ACC112 (cell line): ENCODE measurements around the gene TPR.
A peak's percentile ranks its signal among the peaks of the same experiment; 100 is the strongest.

Experiments
- H2AFZ ChIP-seq: fragments of 200-600 bp; sonication (generic); one replicate; pipeline ENCODE4 v1.6.0; 2017; ENCODE audit warnings: antibody characterized with exemption, low read length; ENCODE audit not compliant: unreplicated experiment
- H3K27ac ChIP-seq: fragments of 200-600 bp; sonication (generic); 2 replicates; pipeline ENCODE4 v1.5.1; 2014; ENCODE audit warnings: low read depth, mild to moderate bottlenecking, antibody characterized with exemption, low read length, moderate library complexity
- H3K27me3 ChIP-seq: fragments of 200-600 bp; sonication (generic); 2 replicates; pipeline ENCODE4 v1.6.1; 2014; ENCODE audit warnings: mild to moderate bottlenecking, antibody characterized with exemption, low read length, moderate library complexity, mixed read lengths; ENCODE audit not compliant: insufficient read depth
- H3K36me3 ChIP-seq: fragments of 200-600 bp; sonication (generic); 2 replicates; pipeline ENCODE4 v1.6.1; 2016; ENCODE audit warnings: mild to moderate bottlenecking, antibody characterized with exemption, low read length, moderate library complexity, mixed read lengths; ENCODE audit not compliant: insufficient read depth
- H3K4me1 ChIP-seq: fragments of 200-600 bp; sonication (generic); one replicate; pipeline ENCODE4 v1.6.1; 2016; ENCODE audit warnings: low read length, mixed read lengths; ENCODE audit not compliant: insufficient read depth, unreplicated experiment, control insufficient read depth
- H3K4me3 ChIP-seq: fragments of 200-600 bp; sonication (generic); 2 replicates; pipeline ENCODE4 v1.5.1; 2014; ENCODE audit warnings: mild to moderate bottlenecking, low read depth, low read length
- H3K79me2 ChIP-seq: fragments of 200-600 bp; sonication (generic); one replicate; pipeline ENCODE4 v1.6.0; 2016; ENCODE audit warnings: low read length; ENCODE audit not compliant: control insufficient read depth, unreplicated experiment, insufficient read depth

Gene TPR

DNA sequence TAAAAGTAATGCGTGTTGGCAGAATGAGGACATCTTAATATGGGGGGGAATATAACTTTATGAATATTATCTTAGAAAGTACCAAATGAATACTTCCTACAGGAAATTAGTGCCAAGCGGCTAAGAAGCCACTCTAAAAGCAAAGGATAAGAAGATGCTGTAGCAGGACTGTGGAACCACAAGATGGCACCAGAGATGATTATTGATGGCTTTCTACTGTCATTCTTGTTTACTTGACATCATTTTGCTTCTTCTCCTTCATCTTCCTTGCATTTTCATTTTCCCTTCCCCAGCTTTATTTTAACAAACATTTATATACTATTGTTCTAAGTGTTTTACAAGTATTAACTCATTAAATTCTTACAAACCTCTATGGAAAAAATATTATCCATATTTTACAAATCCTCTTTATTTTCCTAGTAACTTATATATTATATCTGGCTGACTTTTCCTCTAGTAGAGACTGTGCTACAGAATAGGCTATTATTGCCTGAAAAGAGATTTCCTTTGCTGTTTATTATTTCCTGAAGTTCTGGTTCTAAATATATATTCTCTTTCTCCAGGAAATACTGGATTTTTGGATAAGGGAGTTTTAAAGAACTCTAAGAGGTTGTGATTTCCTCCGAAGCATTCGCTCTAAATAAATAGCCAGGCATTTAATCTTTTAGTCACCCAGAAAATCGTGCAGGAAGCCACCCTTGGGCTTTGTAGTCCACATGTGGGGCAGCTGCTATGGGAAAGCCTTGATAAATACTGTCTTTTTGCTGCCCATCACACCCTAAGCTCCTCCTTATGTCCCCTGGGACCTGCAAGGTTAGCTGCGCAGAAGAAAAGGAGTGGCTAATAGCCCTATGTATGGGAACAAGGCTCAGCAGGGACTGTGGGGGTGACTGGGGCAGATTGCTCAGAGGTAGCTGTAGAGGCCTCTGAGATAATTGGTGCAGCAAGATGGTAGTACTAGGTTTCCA lies 69.8 kb downstream of the TPR start:
- Histone ChIP-seq H3K27me3 (no peaks in the 10 kb centered on the region), H3K27ac (no peak overlapping the region), H3K36me3 (no peaks in the 10 kb centered on the region), H3K4me1 (no peaks in the 10 kb centered on the region), H3K79me2 (no peaks in the 10 kb centered on the region), H3K4me3 (no peak overlapping the region), H2AFZ (no peak overlapping the region)

DNA sequence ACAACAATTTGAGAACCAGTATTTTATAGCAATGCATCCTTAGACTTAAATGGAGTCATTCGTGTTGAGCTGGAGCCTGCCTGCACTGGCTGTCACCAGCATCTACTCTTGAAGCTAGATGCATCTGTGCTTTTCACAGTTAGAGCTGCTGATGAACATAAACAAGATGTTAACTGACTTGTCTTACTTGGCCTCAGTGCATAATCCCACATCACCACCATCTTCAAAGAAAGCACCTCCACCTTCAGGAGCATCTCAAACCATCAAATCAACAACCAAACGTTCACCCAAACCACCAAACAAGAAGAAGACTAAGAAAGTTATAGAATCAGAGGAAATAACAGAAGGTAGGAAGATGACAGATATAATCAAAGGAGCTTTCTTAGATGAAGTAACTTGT lies 71.1 kb downstream of the TPR start:
- Histone ChIP-seq H3K4me3 (no peak overlapping the region), H3K27me3 (no peaks in the 10 kb centered on the region), H3K36me3 (no peaks in the 10 kb centered on the region), H3K27ac (no peak overlapping the region), H3K4me1 (no peaks in the 10 kb centered on the region), H3K79me2 (no peaks in the 10 kb centered on the region), H2AFZ (no peak overlapping the region)

DNA sequence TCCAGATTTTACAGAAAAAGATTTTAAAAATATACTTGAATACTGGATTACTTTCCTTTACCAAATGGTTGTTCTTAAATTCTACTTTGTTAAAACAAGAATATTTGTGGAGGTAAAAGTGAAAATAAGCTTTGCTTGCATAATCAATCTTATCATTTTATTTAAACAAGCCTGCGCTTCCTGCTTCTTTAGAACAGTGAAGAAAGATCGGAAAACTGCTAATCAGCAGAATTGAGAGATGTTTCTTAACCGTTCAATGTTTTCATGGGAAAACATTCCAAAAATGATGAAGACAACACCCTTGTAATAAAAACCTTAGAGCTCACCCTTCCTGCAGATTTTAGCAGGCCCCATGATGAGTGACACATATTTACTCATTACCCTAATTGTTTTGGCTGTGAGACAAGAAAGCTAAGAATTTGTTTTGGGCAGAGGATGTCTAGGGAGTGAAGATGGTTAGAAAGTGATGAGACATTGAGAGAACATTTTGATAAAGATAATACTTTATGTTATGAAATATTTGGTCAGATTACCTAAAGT lies 72.6 kb downstream of the TPR start:
- Histone ChIP-seq H3K36me3 (no peaks in the 10 kb centered on the region), H3K4me3 (no peak overlapping the region), H2AFZ (no peak overlapping the region), H3K79me2 (no peaks in the 10 kb centered on the region), H3K4me1 (peaks cover 5% of the 10 kb centered on the region), H3K27ac (no peak overlapping the region), H3K27me3 (no peaks in the 10 kb centered on the region)

DNA sequence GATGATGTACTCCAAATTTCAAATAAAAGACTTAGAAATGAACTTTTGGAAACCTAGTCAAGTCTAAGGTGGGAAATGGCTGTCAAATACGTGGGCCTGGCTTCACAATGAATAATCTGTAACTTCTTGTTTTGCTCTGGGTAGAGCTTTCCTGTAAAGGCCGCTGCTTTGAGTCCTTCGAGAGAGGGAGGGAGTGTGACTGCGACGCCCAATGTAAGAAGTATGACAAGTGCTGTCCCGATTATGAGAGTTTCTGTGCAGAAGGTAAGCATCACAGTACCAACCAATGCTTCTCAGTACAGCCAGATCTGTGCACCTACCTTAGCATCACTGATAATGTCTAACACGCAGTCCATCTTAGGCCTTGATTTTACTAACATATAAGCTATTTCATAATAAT lies 73.6 kb downstream of the TPR start:
- Histone ChIP-seq H3K4me1 (peaks cover 5% of the 10 kb centered on the region), H3K27ac (no peak overlapping the region), H3K79me2 (no peaks in the 10 kb centered on the region), H3K27me3 (no peaks in the 10 kb centered on the region), H2AFZ (no peak overlapping the region), H3K4me3 (no peak overlapping the region), H3K36me3 (no peaks in the 10 kb centered on the region)

DNA sequence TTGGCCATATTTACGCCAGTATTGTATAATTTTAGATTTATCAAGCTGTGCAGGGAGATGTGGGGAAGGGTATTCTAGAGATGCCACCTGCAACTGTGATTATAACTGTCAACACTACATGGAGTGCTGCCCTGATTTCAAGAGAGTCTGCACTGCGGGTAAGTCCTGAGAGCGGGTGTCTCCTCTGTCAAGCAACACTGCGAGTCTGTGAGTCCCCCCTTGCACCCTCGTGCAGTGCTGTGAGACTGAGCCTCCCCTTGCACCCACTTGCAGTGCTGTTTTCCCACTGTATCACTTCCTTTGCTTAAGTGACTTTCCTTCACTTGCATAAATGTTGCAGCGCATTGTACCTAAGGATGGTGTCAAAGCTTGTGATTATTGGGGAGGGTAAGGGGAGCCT lies 75.0 kb downstream of the TPR start:
- Histone ChIP-seq H3K79me2 (no peaks in the 10 kb centered on the region), H3K27me3 (no peaks in the 10 kb centered on the region), H3K4me1 (peaks cover 10% of the 10 kb centered on the region), H2AFZ (no peak overlapping the region), H3K36me3 (no peaks in the 10 kb centered on the region), H3K27ac (no peak overlapping the region), H3K4me3 (no peak overlapping the region)

DNA sequence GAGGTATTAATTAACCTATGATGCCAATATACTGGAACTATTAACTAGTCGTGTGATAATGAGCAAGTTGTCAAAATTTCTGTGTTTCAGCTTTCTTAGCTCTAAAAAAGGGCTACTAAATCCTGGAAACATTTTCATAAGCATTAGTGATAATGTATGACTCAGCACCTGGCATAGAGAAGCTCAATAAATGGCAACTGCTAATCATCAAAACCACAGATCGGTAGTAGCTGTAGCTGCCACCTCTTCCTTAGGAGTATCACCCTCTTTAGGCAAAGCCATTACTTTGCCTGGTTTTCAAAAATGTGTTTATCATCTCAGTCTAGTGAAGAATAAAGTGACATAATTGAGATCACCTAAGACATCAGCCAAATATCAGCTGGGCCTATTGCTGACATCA lies 75.5 kb downstream of the TPR start:
- no peak overlapping the region for H3K27ac ChIP-seq
- peaks cover 10% of the 10 kb centered on the region for H3K4me1 ChIP-seq
- H3K36me3 ChIP-seq, result no peaks in the 10 kb centered on the region
- no peaks in the 10 kb centered on the region for H3K79me2 ChIP-seq
- H3K4me3 ChIP-seq, result no peak overlapping the region
- H3K27me3 ChIP-seq, result no peaks in the 10 kb centered on the region
- no peak overlapping the region for H2AFZ ChIP-seq

DNA sequence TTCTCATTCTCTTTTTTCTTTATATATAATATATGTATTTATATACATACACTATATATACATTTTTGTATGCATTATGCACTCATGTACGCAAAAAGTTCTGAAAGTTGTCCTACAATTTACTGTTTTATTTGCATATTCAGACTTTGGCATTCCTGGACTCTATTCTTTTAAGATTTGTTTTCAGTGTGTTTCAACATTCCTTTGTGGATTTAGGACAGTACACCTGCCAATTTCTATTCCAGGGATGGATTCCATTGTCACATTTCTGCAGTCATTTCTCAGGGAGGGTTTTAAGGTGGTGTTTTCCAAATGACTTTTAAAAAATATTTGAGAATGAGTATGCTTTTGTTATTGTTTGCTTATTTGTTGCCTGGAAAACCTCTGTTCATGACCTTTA lies 76.2 kb downstream of the TPR start:
- H3K27me3 ChIP-seq, result no peaks in the 10 kb centered on the region
- H3K4me1 ChIP-seq, result peaks cover 10% of the 10 kb centered on the region
- no peaks in the 10 kb centered on the region for H3K79me2 ChIP-seq
- no peak overlapping the region for H2AFZ ChIP-seq
- no peaks in the 10 kb centered on the region for H3K36me3 ChIP-seq
- no peak overlapping the region for H3K27ac ChIP-seq
- H3K4me3 ChIP-seq, result no peak overlapping the region

DNA sequence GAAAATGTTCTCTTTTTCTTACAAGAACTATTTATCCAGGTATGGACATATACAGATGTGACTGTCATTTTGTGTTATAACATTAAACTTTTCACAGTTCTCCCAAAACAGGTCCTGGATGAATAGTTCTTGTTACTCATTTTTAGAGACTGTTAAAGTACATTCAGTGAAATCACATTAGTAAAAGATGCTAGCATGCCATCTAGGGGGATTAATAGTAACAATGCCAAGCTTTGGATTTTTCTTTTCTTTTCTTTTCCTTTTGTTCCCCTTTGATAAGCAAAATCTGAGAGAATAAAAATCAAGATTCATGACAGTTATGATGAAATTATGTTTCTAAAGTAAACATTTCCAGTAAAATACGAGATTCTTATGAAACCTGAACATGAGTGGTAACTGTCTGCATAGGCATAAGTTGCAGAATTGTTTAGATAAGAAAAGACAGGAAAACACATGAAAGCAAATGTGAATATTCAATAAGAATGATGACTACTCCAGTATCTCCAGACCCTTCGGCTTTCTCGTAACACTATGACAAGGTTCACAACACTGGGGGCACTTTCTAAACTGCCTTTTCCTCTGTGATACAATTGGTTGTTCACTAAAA lies 77.5 kb downstream of the TPR start:
- Histone ChIP-seq H2AFZ (peak overlapping the region; percentile 82), H3K79me2 (no peaks in the 10 kb centered on the region), H3K36me3 (no peaks in the 10 kb centered on the region), H3K27me3 (no peaks in the 10 kb centered on the region), H3K4me1 (peaks cover 10% of the 10 kb centered on the region), H3K4me3 (peak overlapping the region; percentile 57; the same call in 1 of the 2 replicates), H3K27ac (no peak overlapping the region)

DNA sequence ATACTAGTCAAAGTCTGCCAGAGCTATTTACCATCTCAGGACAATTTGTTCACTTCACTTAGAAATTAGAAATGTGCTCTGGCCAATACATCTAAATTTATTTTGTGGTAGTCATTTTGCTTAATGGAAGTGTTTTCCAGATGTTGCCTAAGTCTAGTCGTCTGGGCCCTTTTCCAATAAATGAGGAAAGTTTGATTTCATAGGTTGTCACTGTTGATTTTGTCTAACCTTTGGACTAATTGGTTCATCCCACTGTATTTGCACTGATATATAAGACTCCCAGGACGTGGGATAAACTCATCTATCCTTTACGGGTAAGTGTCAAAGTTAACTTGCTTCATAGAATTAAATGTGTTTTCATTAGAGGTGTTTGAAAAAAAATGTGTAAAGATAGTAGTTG lies 79.1 kb downstream of the TPR start, which contains the start of gene PRG4:
Gene PRG4 (plus strand): TSS at position 300 of the 400 bp plus-strand sequence.
- H3K27me3 ChIP-seq, result no peaks in the 10 kb centered on the region
- no peak within 1 kb of the TSS for H3K4me3 ChIP-seq
- no peak within 1 kb of the TSS for H2AFZ ChIP-seq

DNA sequence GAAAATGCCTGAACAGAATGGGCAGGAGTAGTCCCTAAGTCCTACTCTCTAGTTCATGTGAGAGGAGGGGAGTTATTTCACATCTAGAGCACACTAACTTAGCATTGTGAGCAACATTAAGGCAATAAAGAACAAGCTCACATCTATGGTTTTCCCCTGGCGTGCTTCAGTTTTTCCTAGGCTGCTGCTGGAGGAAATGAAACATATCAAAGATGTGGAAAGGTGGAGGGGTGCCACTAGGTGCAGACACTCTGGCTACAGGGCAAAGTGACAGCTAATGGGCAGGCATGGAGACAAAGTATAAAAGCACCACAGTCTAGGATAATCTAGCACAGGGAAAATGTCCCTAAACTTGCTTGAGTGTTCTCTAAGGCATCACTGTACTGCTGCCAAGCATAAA lies 82.2 kb downstream of the TPR start:
- Histone ChIP-seq H2AFZ (no peak overlapping the region), H3K4me3 (no peak overlapping the region), H3K27ac (no peak overlapping the region)

More for the DNA sequence above, 79.1 kb downstream of the TPR start, which contains the start of gene PRG4:
- Histone ChIP-seq H3K4me1 (peaks cover 17% of the 10 kb centered on the region), H3K27ac (no peak within 1 kb of the TSS), H3K79me2 (no peaks in the 10 kb centered on the region), H3K36me3 (no peaks in the 10 kb centered on the region)

More for the DNA sequence above, 82.2 kb downstream of the TPR start:
- peaks cover 39% of the 10 kb centered on the region for H3K4me1 ChIP-seq
- H3K36me3 ChIP-seq, result no peaks in the 10 kb centered on the region
- H3K27me3 ChIP-seq, result no peaks in the 10 kb centered on the region
- no peaks in the 10 kb centered on the region for H3K79me2 ChIP-seq
